ENCODE data around the gene RANBP1. TPM values are rescaled to one million over a fixed set of nuclear protein-coding genes. Genes with fewer than 3 reads are reported as not detected.

The RANBP1 gene
- total and polyA plus RNA-seq, 9 of the 15 experiments (the other 6 are each of a cell fraction or from before 2014, with no cell fraction given): 162 to 2,891 (median 1,289) TPM

DNA sequence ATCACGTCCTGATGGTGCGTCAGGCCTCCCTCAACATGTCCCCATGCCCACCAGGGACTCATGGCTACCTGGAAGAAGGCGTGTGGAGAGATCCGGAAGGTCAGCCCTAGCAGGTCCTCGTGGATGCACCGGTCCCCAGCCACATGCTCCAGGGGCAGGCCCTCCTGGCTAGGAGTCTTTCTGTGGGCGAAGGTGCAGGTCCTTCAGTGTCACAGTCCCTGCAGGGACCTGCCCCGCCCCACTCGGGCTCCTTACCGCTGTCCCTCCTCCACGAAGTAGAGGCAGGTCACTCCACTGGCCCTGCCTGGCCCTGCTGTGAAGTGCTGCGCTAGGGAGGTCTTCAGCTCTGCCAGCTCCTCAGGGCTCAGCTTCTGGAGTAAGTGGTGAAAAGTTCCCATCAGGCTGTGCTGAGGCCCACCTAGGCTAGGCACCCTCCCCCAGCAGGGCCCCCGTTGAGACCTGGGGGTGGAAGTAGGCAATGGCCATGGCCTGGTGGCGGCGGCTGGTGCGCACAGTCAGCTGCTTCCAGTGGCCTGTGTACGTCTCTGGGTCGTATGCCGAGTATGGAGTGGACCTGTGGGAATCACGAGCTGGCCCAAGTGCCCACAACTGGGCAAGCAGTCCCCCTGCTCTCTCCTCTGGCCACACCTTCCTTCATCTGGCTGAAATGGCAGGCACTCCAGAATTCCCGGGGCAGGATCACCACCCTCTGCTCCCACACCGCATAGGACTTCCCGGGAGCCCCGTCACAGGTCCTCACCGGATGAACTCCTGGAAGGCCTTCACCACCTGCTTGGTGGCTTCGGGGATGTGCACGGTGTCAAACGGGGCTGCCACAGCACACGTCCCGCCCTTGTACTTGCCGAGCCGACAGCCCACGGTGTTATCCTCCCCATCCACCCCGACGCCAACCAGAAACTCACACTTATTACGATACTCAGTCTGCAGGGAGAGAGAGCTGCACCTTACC, 1.1 kb upstream of the RANBP1 start (continued):
- TF ChIP-seq, protein P1, sequence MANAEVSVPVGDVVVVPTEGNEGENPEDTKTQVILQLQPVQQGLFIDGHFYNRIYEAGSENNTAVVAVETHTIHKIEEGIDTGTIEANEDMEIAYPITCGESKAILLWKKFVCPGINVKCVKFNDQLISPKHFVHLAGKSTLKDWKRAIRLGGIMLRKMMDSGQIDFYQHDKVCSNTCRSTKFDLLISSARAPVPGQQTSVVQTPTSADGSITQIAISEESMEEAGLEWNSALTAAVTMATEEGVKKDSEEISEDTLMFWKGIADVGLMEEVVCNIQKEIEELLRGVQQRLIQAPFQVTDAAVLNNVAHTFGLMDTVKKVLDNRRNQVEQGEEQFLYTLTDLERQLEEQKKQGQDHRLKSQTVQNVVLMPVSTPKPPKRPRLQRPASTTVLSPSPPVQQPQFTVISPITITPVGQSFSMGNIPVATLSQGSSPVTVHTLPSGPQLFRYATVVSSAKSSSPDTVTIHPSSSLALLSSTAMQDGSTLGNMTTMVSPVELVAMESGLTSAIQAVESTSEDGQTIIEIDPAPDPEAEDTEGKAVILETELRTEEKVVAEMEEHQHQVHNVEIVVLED (CRISPR knock-in tag; IDR thresholded peaks at IDR 0.05): no peak
- 0 out of 2 replicates have a peak, but pooled peaks have one; percentile 46 for TF ChIP-seq PHB (CRISPR knock-in tag; IDR thresholded peaks at IDR 0.05)
- 0 out of 2 replicates have a peak, but pooled peaks have one; percentile 36 for TF ChIP-seq ELF4 (CRISPR knock-in tag; IDR thresholded peaks at IDR 0.05)
- no peak for TF ChIP-seq MCM2 (IDR thresholded peaks at IDR 0.05; ENCODE audit: low read depth)
- TF ChIP-seq ZKSCAN1 (IDR thresholded peaks at IDR 0.05; ENCODE audit: low read depth, low read length): peak; percentile 95
- peak; percentile 19; the same call in 1 of the 2 replicates for TF ChIP-seq POLR2A (conservative IDR thresholded peaks at IDR 0.05)
- no peak; the same call in 1 of the 2 replicates for TF ChIP-seq HDAC6 (IDR thresholded peaks at IDR 0.05; ENCODE audit: low read depth, low read length)
- TF ChIP-seq ZNF165 (CRISPR knock-in tag; IDR thresholded peaks at IDR 0.05; ENCODE audit: borderline replicate concordance): 0 out of 2 replicates have a peak, but pooled peaks have one; percentile 39
- TF ChIP-seq ZNF253 (CRISPR knock-in tag; conservative IDR thresholded peaks at IDR 0.05): 0 out of 2 replicates have a peak, but pooled peaks have one; percentile 23
- no peak for TF ChIP-seq CEBPG (CRISPR knock-in tag; IDR thresholded peaks at IDR 0.05)
- TF ChIP-seq CEBPG (tag; conservative IDR thresholded peaks at IDR 0.05 in 1 of 2, IDR thresholded peaks at IDR 0.05 in 1 of 2): no peak
- TF ChIP-seq, protein P2, sequence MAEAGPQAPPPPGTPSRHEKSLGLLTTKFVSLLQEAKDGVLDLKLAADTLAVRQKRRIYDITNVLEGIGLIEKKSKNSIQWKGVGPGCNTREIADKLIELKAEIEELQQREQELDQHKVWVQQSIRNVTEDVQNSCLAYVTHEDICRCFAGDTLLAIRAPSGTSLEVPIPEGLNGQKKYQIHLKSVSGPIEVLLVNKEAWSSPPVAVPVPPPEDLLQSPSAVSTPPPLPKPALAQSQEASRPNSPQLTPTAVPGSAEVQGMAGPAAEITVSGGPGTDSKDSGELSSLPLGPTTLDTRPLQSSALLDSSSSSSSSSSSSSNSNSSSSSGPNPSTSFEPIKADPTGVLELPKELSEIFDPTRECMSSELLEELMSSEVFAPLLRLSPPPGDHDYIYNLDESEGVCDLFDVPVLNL (CRISPR knock-in tag; IDR thresholded peaks at IDR 0.05; ENCODE audit: low read depth): no peak
- 0 out of 2 replicates have a peak, but pooled peaks have one; percentile 17 for TF ChIP-seq ZBTB17 (CRISPR knock-in tag; IDR thresholded peaks at IDR 0.05)
- peak; percentile 15; the same call in 1 of the 2 replicates for TF ChIP-seq PTBP1 (IDR thresholded peaks at IDR 0.05; ENCODE audit: low read depth, low read length)
- TF ChIP-seq, protein P3, sequence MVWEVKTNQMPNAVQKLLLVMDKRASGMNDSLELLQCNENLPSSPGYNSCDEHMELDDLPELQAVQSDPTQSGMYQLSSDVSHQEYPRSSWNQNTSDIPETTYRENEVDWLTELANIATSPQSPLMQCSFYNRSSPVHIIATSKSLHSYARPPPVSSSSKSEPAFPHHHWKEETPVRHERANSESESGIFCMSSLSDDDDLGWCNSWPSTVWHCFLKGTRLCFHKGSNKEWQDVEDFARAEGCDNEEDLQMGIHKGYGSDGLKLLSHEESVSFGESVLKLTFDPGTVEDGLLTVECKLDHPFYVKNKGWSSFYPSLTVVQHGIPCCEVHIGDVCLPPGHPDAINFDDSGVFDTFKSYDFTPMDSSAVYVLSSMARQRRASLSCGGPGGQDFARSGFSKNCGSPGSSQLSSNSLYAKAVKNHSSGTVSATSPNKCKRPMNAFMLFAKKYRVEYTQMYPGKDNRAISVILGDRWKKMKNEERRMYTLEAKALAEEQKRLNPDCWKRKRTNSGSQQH (CRISPR knock-in tag; IDR thresholded peaks at IDR 0.05): 0 out of 2 replicates have a peak, but pooled peaks have one; percentile 16
- peak; percentile 24 for TF ChIP-seq POLR2G (IDR thresholded peaks at IDR 0.05; ENCODE audit: low read depth, low read length)
- 0 out of 2 replicates have a peak, but pooled peaks have one; percentile 18 for TF ChIP-seq PML (IDR thresholded peaks at IDR 0.05; ENCODE audit: low read length)
- TF ChIP-seq, protein P4, sequence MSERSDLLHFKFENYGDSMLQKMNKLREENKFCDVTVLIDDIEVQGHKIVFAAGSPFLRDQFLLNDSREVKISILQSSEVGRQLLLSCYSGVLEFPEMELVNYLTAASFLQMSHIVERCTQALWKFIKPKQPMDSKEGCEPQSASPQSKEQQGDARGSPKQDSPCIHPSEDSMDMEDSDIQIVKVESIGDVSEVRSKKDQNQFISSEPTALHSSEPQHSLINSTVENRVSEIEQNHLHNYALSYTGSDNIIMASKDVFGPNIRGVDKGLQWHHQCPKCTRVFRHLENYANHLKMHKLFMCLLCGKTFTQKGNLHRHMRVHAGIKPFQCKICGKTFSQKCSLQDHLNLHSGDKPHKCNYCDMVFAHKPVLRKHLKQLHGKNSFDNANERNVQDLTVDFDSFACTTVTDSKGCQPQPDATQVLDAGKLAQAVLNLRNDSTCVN (CRISPR knock-in tag; IDR thresholded peaks at IDR 0.05): no peak
- peak; percentile 8 for TF ChIP-seq CHD1 (IDR thresholded peaks at IDR 0.05; ENCODE audit: low read length)
- 0 out of 2 replicates have a peak, but pooled peaks have one; percentile 19 for TF ChIP-seq HIVEP1 (CRISPR knock-in tag; IDR thresholded peaks at IDR 0.05)
- TF ChIP-seq ZNF57 (CRISPR knock-in tag; IDR thresholded peaks at IDR 0.05): 0 out of 2 replicates have a peak, but pooled peaks have one; percentile 10

Measured in K562 (cell line).